ENCODE results near the gene RABGGTA.

The RABGGTA gene

GRCh38 chr14:24299255-24300191 lies 28.1 kb upstream of the RABGGTA start, which contains the start of the genes DHRS1 and NOP9:
Gene DHRS1, minus strand, starts transcription at chr14:24299780. Its CDS starts 674 bp downstream, at chr14:24299106.
Gene NOP9, plus strand, starts transcription at chr14:24299850. Its CDS starts 105 bp downstream, at chr14:24299955.
- 1% methylated on average over 75 of the region's 75 CpGs for WGBS
- H3K4me1 ChIP-seq (ENCODE audit: insufficient read depth, low read length), result peaks cover 2% of the 10 kb centered on the region; the same call in 1 of the 2 replicates
- H3K9ac ChIP-seq (ENCODE audit: low read depth, low read length), result peak within 1 kb of the TSS; percentile 78
- H3K27me3 ChIP-seq (ENCODE audit: insufficient read depth, low read length), result no peaks in the 10 kb centered on the region
- H3K27ac ChIP-seq (ENCODE audit: low read depth, low read length), result peak within 1 kb of the TSS; percentile 77
- peak within 1 kb of the TSS; percentile 73 for H3K4me3 ChIP-seq (ENCODE audit: low read length)
- H3K9me3 ChIP-seq (ENCODE audit: insufficient read depth, low read depth, low read length), result no peaks in the 10 kb centered on the region
- peaks cover 53% of the 10 kb centered on the region for H3K36me3 ChIP-seq (ENCODE audit: insufficient read depth, low read length)

- peaks cover 47% of the 10 kb centered on the region for H3K36me3 ChIP-seq (ENCODE audit: insufficient read depth, low read length)
- peak overlapping the region; percentile 78; the same call in 1 of the 2 replicates for H3K9ac ChIP-seq (ENCODE audit: low read depth, low read length)
- no peak overlapping the region for H3K27ac ChIP-seq (ENCODE audit: low read depth, low read length)
- peaks cover 2% of the 10 kb centered on the region; the same call in 1 of the 2 replicates for H3K4me1 ChIP-seq (ENCODE audit: insufficient read depth, low read length)
- H3K27me3 ChIP-seq (ENCODE audit: insufficient read depth, low read length), result no peaks in the 10 kb centered on the region
- WGBS, result 72% methylated on average over 7 of the region's 7 CpGs
- H3K4me3 ChIP-seq (ENCODE audit: low read length), result peak overlapping the region; percentile 73
- no peaks in the 10 kb centered on the region for H3K9me3 ChIP-seq (ENCODE audit: insufficient read depth, low read depth, low read length)
These were observed 27.5 kb upstream of the RABGGTA start for GRCh38 chr14:24298892-24299254.

GRCh38 chr14:24297190-24297964 lies 26.0 kb upstream of the RABGGTA start:
- Histone ChIP-seq H3K27me3 (ENCODE audit: insufficient read depth, low read length) (no peaks in the 10 kb centered on the region), H3K36me3 (ENCODE audit: insufficient read depth, low read length) (peaks cover 37% of the 10 kb centered on the region), H3K9me3 (ENCODE audit: insufficient read depth, low read depth, low read length) (no peaks in the 10 kb centered on the region), H3K27ac (ENCODE audit: low read depth, low read length) (no peak overlapping the region), H3K4me3 (ENCODE audit: low read length) (no peak overlapping the region), H3K4me1 (ENCODE audit: insufficient read depth, low read length) (peaks cover 2% of the 10 kb centered on the region; the same call in 1 of the 2 replicates), H3K9ac (ENCODE audit: low read depth, low read length) (no peak overlapping the region)
- 57% methylated on average over 5 of the region's 5 CpGs for WGBS

- Histone ChIP-seq H3K4me1 (ENCODE audit: insufficient read depth, low read length) (peaks cover 2% of the 10 kb centered on the region; the same call in 1 of the 2 replicates), H3K27me3 (ENCODE audit: insufficient read depth, low read length) (no peaks in the 10 kb centered on the region), H3K27ac (ENCODE audit: low read depth, low read length) (no peak overlapping the region), H3K9ac (ENCODE audit: low read depth, low read length) (no peak overlapping the region), H3K36me3 (ENCODE audit: insufficient read depth, low read length) (peaks cover 37% of the 10 kb centered on the region), H3K9me3 (ENCODE audit: insufficient read depth, low read depth, low read length) (no peaks in the 10 kb centered on the region), H3K4me3 (ENCODE audit: low read length) (no peak overlapping the region)
- WGBS, result 68% methylated on average over 12 of the region's 12 CpGs
These were observed 25.2 kb upstream of the RABGGTA start for GRCh38 chr14:24296341-24297157.

- H3K27me3 ChIP-seq (ENCODE audit: insufficient read depth, low read length), result no peaks in the 10 kb centered on the region
- no peak overlapping the region for H3K4me3 ChIP-seq (ENCODE audit: low read length)
- 0 out of 2 replicates have a peak, but pooled peaks cover 2% of the 10 kb centered on the region for H3K4me1 ChIP-seq (ENCODE audit: insufficient read depth, low read length)
- H3K9me3 ChIP-seq (ENCODE audit: insufficient read depth, low read depth, low read length), result no peaks in the 10 kb centered on the region
- H3K9ac ChIP-seq (ENCODE audit: low read depth, low read length), result no peak overlapping the region
- H3K27ac ChIP-seq (ENCODE audit: low read depth, low read length), result no peak overlapping the region
- H3K36me3 ChIP-seq (ENCODE audit: insufficient read depth, low read length), result peaks cover 44% of the 10 kb centered on the region
- WGBS, result 100% methylated on average over 1 of the region's 2 CpGs
These were observed 22.1 kb upstream of the RABGGTA start for GRCh38 chr14:24293525-24293924.

GRCh38 chr14:24292118-24292807 lies 20.9 kb upstream of the RABGGTA start:
- no peak overlapping the region for H3K27ac ChIP-seq (ENCODE audit: low read depth, low read length)
- peaks cover 44% of the 10 kb centered on the region for H3K36me3 ChIP-seq (ENCODE audit: insufficient read depth, low read length)
- H3K27me3 ChIP-seq (ENCODE audit: insufficient read depth, low read length), result no peaks in the 10 kb centered on the region
- no peak overlapping the region for H3K4me3 ChIP-seq (ENCODE audit: low read length)
- 95% methylated on average over 11 of the region's 11 CpGs for WGBS
- H3K9ac ChIP-seq (ENCODE audit: low read depth, low read length), result no peak overlapping the region
- H3K9me3 ChIP-seq (ENCODE audit: insufficient read depth, low read depth, low read length), result no peaks in the 10 kb centered on the region
- H3K4me1 ChIP-seq (ENCODE audit: insufficient read depth, low read length), result no peaks in the 10 kb centered on the region

GRCh38 chr14:24291446-24292117 lies 20.2 kb upstream of the RABGGTA start:
- no peaks in the 10 kb centered on the region for H3K4me1 ChIP-seq (ENCODE audit: insufficient read depth, low read length)
- H3K27me3 ChIP-seq (ENCODE audit: insufficient read depth, low read length), result no peaks in the 10 kb centered on the region
- no peak overlapping the region for H3K4me3 ChIP-seq (ENCODE audit: low read length)
- H3K9ac ChIP-seq (ENCODE audit: low read depth, low read length), result no peak overlapping the region
- no peaks in the 10 kb centered on the region for H3K9me3 ChIP-seq (ENCODE audit: insufficient read depth, low read depth, low read length)
- no peak overlapping the region for H3K27ac ChIP-seq (ENCODE audit: low read depth, low read length)
- 93% methylated on average over 3 of the region's 3 CpGs for WGBS
- peaks cover 44% of the 10 kb centered on the region for H3K36me3 ChIP-seq (ENCODE audit: insufficient read depth, low read length)

GRCh38 chr14:24290746-24291145 lies 19.3 kb upstream of the RABGGTA start:
- H3K27ac ChIP-seq (ENCODE audit: low read depth, low read length), result no peak overlapping the region
- H3K9ac ChIP-seq (ENCODE audit: low read depth, low read length), result no peak overlapping the region
- H3K4me3 ChIP-seq (ENCODE audit: low read length), result no peak overlapping the region
- no peaks in the 10 kb centered on the region for H3K9me3 ChIP-seq (ENCODE audit: insufficient read depth, low read depth, low read length)
- no peaks in the 10 kb centered on the region for H3K27me3 ChIP-seq (ENCODE audit: insufficient read depth, low read length)
- H3K4me1 ChIP-seq (ENCODE audit: insufficient read depth, low read length), result no peaks in the 10 kb centered on the region
- WGBS, result 93% methylated on average over 9 of the region's 9 CpGs
- peaks cover 36% of the 10 kb centered on the region for H3K36me3 ChIP-seq (ENCODE audit: insufficient read depth, low read length)

- 80% methylated on average over 6 of the region's 6 CpGs for WGBS
- Histone ChIP-seq H3K36me3 (ENCODE audit: insufficient read depth, low read length) (peaks cover 27% of the 10 kb centered on the region), H3K4me1 (ENCODE audit: insufficient read depth, low read length) (no peaks in the 10 kb centered on the region), H3K27me3 (ENCODE audit: insufficient read depth, low read length) (no peaks in the 10 kb centered on the region), H3K27ac (ENCODE audit: low read depth, low read length) (no peak overlapping the region), H3K4me3 (ENCODE audit: low read length) (no peak overlapping the region), H3K9ac (ENCODE audit: low read depth, low read length) (no peak overlapping the region), H3K9me3 (ENCODE audit: insufficient read depth, low read depth, low read length) (no peaks in the 10 kb centered on the region)
These were observed 18.4 kb upstream of the RABGGTA start for GRCh38 chr14:24289649-24290280.
